PC-3 (cell line): ENCODE measurements around the gene MON1B. TPM values are rescaled to one million over a fixed set of nuclear protein-coding genes. Genes with fewer than 3 reads are reported as not detected.

Source experiments
- ATAC-seq: fragments of 200-7000 bp; cut with Tn5 transposase; 2 replicates; pipeline ENCODE4 v1.9.1; 2020; ENCODE audit warnings: mild to moderate bottlenecking, moderate library complexity
- BruUV-seq: library from RNA; stranded (reverse); fragments of 400-500 nt; replicated peaks from 2 replicates; lab custom pipeline; 2021; lab: Mats Ljungman, UMichigan
- CTCF ChIA-PET: fragments of 300-600 bp; sonication (Branson Sonifier 250); formaldehyde crosslinking; loops from one replicate; lab custom pipeline; 2022; ENCODE audit warnings: antibody characterized with exemption; lab: Charles Lee
- POLR2A ChIA-PET: fragments of 300-600 bp; sonication (Branson Sonifier 250); formaldehyde crosslinking; loops from one replicate; lab custom pipeline; 2022; ENCODE audit warnings: antibody characterized with exemption; ENCODE audit not compliant: unreplicated experiment; lab: Charles Lee
- DNase-seq: peaks from one replicate; pipeline ENCODE4 v3.0.0-alpha.2; 2015
- H2AFZ ChIP-seq: fragments of 300-600 bp; sonication (generic); 2 replicates; pipeline ENCODE4 v1.6.0; 2016; ENCODE audit warnings: antibody characterized with exemption, low read length
- H3F3A ChIP-seq: fragments of 300-600 bp; sonication (generic); one replicate; pipeline ENCODE4 v1.6.0; 2017; ENCODE audit warnings: antibody characterized with exemption, low read length, control low read depth, mild to moderate bottlenecking; ENCODE audit not compliant: unreplicated experiment
- H3K27ac ChIP-seq: fragments of 300-600 bp; sonication (generic); 2 replicates; pipeline ENCODE4 v1.5.1; 2016; ENCODE audit warnings: mild to moderate bottlenecking, low read length
- H3K27me3 ChIP-seq: fragments of 300-600 bp; sonication (generic); 2 replicates; pipeline ENCODE4 v1.6.1; 2016; ENCODE audit warnings: low read length, mixed read lengths
- H3K36me3 ChIP-seq: fragments of 300-600 bp; sonication (generic); 2 replicates; pipeline ENCODE4 v1.6.1; 2016; ENCODE audit warnings: low read depth, mixed run types, low read length, mixed read lengths
- H3K4me1 ChIP-seq: fragments of 300-600 bp; sonication (generic); 2 replicates; pipeline ENCODE4 v1.5.1; 2016; ENCODE audit warnings: low read length; ENCODE audit not compliant: insufficient read depth
- H3K4me2 ChIP-seq: fragments of 300-600 bp; sonication (generic); 2 replicates; pipeline ENCODE4 v1.6.0; 2016; ENCODE audit warnings: low read length
- H3K4me3 ChIP-seq: fragments of 300-600 bp; sonication (generic); 2 replicates; pipeline ENCODE4 v1.5.1; 2016; ENCODE audit warnings: mild to moderate bottlenecking, low read length, mixed read lengths
- H3K79me2 ChIP-seq: fragments of 300-600 bp; sonication (generic); 2 replicates; pipeline ENCODE4 v1.6.1; 2017; ENCODE audit warnings: low read length, mixed read lengths
- H3K9ac ChIP-seq: fragments of 300-600 bp; sonication (generic); 2 replicates; pipeline ENCODE4 v1.6.0; 2016; ENCODE audit warnings: mild to moderate bottlenecking, low read length
- H3K9me2 ChIP-seq: fragments of 300-600 bp; sonication (generic); replicated peaks from 2 replicates; pipeline ENCODE4 v1.6.1; 2016; ENCODE audit warnings: mixed run types, low read length, mixed read lengths
- H3K9me3 ChIP-seq: fragments of 300-600 bp; sonication (generic); 2 replicates; pipeline ENCODE4 v1.6.1; 2016; ENCODE audit warnings: low read length, mixed read lengths
- H4K20me1 ChIP-seq: fragments of 300-600 bp; sonication (generic); 2 replicates; pipeline ENCODE4 v1.6.1; 2016; ENCODE audit warnings: low read length, mixed read lengths
- EZH2 ChIP-seq: fragments of 300-600 bp; sonication (generic); IDR thresholded peaks from one replicate; pipeline ENCODE4 v1.6.1; 2017; ENCODE audit warnings: antibody characterized with exemption, mild to moderate bottlenecking, low read length; ENCODE audit not compliant: unreplicated experiment
- EZH2phosphoT487 ChIP-seq: fragments of 300-600 bp; sonication (generic); IDR thresholded peaks from 2 replicates; pipeline ENCODE4 v1.6.1; 2018; ENCODE audit warnings: mild to moderate bottlenecking, antibody characterized with exemption, low read length, borderline replicate concordance
- intact Hi-C: fragments of 100-400 bp; cut with micrococcal nuclease; formaldehyde crosslinking; loops from 2 replicates; pipeline ENCODE4 v1.9.0; 2023
- total RNA-seq: library from RNA; depleted of rRNA; stranded (reverse); fragments of >200 nt; gene quantifications from 2 replicates; pipeline ENCODE4 v1.2.3, GENCODE V29; 2014
- TF ChIP-seq, protein P1 (sequence below): fragments of 300-600 bp; sonication (generic); conservative IDR thresholded peaks from 2 replicates; pipeline ENCODE4 v1.5.1; 2017; ENCODE audit warnings: antibody characterized with exemption, low read depth, mild to moderate bottlenecking, low read length

MON1B gene
- total RNA-seq, 1 experiment from 2014 or later: 12.7 TPM

GRCh38 chr16:77190190-77190477 lies 856 bp upstream of the MON1B start:
- Histone ChIP-seq H3K4me3 (peak overlapping the region; percentile 75), H4K20me1 (no peaks in the 10 kb centered on the region), H3K27me3 (no peaks in the 10 kb centered on the region), H3K27ac (no peak overlapping the region), H3K9ac (peak overlapping the region; percentile 66), H3F3A (no peaks in the 10 kb centered on the region), H3K9me2 (no peaks in the 10 kb centered on the region), H3K4me1 (peaks cover 11% of the 10 kb centered on the region), H2AFZ (peak overlapping the region; percentile 92), H3K9me3 (no peaks in the 10 kb centered on the region), H3K36me3 (no peaks in the 10 kb centered on the region), H3K4me2 (peak overlapping the region; percentile 79), H3K79me2 (peaks cover 21% of the 10 kb centered on the region)
- DNase-seq (no peak), ATAC-seq (no peak)
- intact Hi-C loops: loop anchor here (2.0 kb wide), 1 partner anchor 23 kb away; no protein-coding TSS in a partner anchor
- TSS peak; percentile 92 for BruUV-seq
- no peak for TF ChIP-seq EZH2
- TF ChIP-seq, protein P1, sequence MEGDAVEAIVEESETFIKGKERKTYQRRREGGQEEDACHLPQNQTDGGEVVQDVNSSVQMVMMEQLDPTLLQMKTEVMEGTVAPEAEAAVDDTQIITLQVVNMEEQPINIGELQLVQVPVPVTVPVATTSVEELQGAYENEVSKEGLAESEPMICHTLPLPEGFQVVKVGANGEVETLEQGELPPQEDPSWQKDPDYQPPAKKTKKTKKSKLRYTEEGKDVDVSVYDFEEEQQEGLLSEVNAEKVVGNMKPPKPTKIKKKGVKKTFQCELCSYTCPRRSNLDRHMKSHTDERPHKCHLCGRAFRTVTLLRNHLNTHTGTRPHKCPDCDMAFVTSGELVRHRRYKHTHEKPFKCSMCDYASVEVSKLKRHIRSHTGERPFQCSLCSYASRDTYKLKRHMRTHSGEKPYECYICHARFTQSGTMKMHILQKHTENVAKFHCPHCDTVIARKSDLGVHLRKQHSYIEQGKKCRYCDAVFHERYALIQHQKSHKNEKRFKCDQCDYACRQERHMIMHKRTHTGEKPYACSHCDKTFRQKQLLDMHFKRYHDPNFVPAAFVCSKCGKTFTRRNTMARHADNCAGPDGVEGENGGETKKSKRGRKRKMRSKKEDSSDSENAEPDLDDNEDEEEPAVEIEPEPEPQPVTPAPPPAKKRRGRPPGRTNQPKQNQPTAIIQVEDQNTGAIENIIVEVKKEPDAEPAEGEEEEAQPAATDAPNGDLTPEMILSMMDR: no peak
- TF ChIP-seq EZH2phosphoT487: no peak
- ChIA-PET POLR2A (no interaction called here), CTCF (no interaction called here)

- DNase-seq (no peak), ATAC-seq (no peak)
- no peaks in the 10 kb centered on the region for H3F3A ChIP-seq
- H3K4me1 ChIP-seq: peaks cover 11% of the 10 kb centered on the region
- H3K4me2 ChIP-seq: peak overlapping the region; percentile 93
- ChIA-PET POLR2A (interaction anchor here (0.6 kb wide), 1 partner anchor 946 kb away, joined by 15 read pairs; no protein-coding TSS in a partner anchor), CTCF (no interaction called here)
- no peaks in the 10 kb centered on the region for H4K20me1 ChIP-seq
- H2AFZ ChIP-seq: peak overlapping the region; percentile 92
- no peaks in the 10 kb centered on the region for H3K27me3 ChIP-seq
- H3K9me2 ChIP-seq: no peaks in the 10 kb centered on the region
- peak overlapping the region; percentile 78 for H3K27ac ChIP-seq
- no peaks in the 10 kb centered on the region for H3K36me3 ChIP-seq
- intact Hi-C loops: loop anchor here (2.0 kb wide), 1 partner anchor 21 kb away; no protein-coding TSS in a partner anchor
- H3K9me3 ChIP-seq: no peaks in the 10 kb centered on the region
- TF ChIP-seq EZH2phosphoT487: no peak
- TF ChIP-seq EZH2: no peak
- TF ChIP-seq, protein P1: no peak
- TSS peak; percentile 95 for BruUV-seq
- H3K9ac ChIP-seq: peak overlapping the region; percentile 82
- H3K79me2 ChIP-seq: peaks cover 21% of the 10 kb centered on the region
- H3K4me3 ChIP-seq: peak overlapping the region; percentile 75
Measured at GRCh38 chr16:77191259-77191969, 424 bp downstream of the MON1B start.

DNA sequence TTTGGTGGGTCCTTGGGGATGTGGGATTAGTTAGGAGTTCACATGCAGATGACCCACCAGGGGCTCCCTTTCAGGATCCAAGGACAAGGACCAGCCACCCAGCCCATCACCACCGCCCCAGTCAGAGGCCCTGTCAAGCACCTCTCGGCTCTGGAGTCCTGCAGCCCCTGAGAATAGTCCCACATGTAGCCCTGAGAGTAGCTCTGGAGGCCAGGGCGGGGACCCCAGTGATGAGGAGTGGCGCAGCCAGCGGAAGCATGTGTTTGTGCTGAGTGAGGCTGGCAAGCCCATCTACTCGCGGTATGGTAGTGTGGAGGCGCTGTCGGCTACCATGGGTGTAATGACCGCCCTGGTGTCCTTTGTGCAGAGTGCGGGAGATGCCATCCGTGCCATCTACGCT lies 2.4 kb downstream of the MON1B start:
- Histone ChIP-seq H3K36me3 (no peaks in the 10 kb centered on the region; the same call in 1 of the 2 replicates), H3F3A (no peaks in the 10 kb centered on the region), H3K4me1 (peaks cover 11% of the 10 kb centered on the region), H3K4me3 (no peak overlapping the region), H3K79me2 (peaks cover 21% of the 10 kb centered on the region), H3K27ac (no peak overlapping the region), H3K9ac (no peak overlapping the region), H3K9me2 (no peaks in the 10 kb centered on the region), H3K4me2 (no peak overlapping the region), H3K9me3 (no peaks in the 10 kb centered on the region), H3K27me3 (no peaks in the 10 kb centered on the region), H2AFZ (no peak overlapping the region), H4K20me1 (no peaks in the 10 kb centered on the region)
- intact Hi-C loops: no loop called here
- no peak for ATAC-seq
- no TSS peak for BruUV-seq
- ChIA-PET CTCF (no interaction called here), POLR2A (no interaction called here)
- no peak for DNase-seq
- TF ChIP-seq EZH2 (no peak), EZH2phosphoT487 (no peak)
- TF ChIP-seq, protein P1: no peak
